ENCODE measurements around the gene MFN2.

DNA sequence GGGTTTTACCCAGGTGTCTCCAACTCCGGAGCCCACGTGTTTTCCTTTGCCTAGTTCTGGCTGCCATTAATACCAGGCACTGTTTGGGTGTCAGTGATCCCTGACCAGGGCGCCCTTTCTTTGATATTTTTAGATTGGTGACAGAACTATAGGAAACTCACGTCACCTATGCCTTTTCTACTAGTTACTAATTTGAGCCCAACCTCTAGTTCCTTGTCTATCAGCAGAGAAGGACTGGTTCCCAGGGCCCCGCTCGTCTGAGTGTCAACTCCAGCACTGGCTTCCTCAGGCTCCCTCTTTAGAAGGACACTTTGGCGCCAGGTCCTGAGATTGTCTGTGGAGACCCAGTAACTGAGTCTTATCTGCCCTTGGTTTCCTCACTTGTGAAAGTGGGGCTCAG, 9.4 kb downstream of the MFN2 start:
- TF ChIP-seq, protein P1, sequence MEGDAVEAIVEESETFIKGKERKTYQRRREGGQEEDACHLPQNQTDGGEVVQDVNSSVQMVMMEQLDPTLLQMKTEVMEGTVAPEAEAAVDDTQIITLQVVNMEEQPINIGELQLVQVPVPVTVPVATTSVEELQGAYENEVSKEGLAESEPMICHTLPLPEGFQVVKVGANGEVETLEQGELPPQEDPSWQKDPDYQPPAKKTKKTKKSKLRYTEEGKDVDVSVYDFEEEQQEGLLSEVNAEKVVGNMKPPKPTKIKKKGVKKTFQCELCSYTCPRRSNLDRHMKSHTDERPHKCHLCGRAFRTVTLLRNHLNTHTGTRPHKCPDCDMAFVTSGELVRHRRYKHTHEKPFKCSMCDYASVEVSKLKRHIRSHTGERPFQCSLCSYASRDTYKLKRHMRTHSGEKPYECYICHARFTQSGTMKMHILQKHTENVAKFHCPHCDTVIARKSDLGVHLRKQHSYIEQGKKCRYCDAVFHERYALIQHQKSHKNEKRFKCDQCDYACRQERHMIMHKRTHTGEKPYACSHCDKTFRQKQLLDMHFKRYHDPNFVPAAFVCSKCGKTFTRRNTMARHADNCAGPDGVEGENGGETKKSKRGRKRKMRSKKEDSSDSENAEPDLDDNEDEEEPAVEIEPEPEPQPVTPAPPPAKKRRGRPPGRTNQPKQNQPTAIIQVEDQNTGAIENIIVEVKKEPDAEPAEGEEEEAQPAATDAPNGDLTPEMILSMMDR (IDR thresholded peaks at IDR 0.05; ENCODE audit: low read depth, low read length, missing input control): no peak
- TF ChIP-seq YY1 (IDR thresholded peaks at IDR 0.05) (no peak), ZBTB33 (IDR thresholded peaks at IDR 0.05) (no peak)

All from liver (tissue), 2 donors.